Inferior parietal cortex (tissue), 1 donor: ENCODE measurements around the gene BTAF1.
"Not testable (repeated sequence)": the region's sequence is repeated elsewhere in the genome, so short reads cannot be mapped to it uniquely, and the experiment has no call there.

ENCODE experiments used
- DNase-seq: peaks from one replicate; pipeline ENCODE4 v3.0.0-alpha.2; 2016; ENCODE audit errors: extremely low spot score

Gene BTAF1

DNA sequence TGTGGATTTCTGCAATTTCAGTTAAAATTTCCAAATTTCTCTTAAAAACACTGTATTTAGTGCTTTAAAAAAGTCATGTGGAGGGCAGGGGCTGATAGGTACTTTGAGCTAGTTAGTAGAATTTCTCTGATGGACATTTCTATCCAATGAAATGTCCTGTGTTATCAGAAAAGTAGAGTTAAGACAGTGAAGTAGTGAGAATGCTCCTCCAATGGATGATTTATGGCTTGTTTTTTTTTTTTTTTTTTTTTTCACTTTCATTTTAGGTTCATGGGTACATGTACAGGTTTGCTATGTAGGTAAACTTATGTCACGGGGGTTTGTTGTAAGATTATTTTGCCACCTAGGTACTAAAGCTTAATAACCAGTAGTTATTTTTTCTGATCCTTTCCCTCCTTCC, 55.0 kb downstream of the BTAF1 start:
- DNase-seq = no peak

- DNase-seq = no peak
Measured at GRCh38 chr10:91980319-91980718, 56.7 kb downstream of the BTAF1 start.

GRCh38 chr10:91983416-91983815, 59.8 kb downstream of the BTAF1 start:
- no peak for DNase-seq

DNA sequence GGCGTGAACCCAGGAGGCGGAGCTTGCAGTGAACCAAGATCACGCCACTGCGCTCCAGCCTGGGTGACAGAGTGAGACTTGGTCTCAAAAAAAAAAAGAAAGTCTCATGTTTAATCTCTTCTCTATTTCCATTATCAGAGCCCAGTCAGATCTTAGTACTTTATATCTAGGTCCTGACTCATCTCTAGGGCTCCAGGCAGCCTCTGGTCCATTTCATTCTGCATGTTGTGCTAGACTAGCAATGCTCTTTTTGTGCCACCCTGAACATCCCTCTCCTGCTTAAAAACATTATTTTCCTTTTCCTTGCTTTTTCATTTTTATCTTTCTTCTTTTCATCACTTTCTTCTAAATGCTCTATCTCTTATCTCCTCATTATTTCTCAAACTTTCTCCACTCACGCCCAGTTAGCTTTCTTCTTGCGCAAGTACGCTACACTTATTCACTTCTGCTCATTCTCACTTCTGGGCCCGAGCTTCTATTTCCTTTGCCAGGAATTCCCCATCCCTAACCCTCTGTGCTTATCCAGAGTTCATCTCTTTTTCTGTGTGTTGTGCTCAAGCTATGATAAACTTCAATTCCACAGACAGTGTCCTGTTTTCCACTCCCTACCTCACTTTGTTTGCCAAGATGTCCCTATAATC, 63.9 kb downstream of the BTAF1 start:
- DNase-seq = no peak

DNA sequence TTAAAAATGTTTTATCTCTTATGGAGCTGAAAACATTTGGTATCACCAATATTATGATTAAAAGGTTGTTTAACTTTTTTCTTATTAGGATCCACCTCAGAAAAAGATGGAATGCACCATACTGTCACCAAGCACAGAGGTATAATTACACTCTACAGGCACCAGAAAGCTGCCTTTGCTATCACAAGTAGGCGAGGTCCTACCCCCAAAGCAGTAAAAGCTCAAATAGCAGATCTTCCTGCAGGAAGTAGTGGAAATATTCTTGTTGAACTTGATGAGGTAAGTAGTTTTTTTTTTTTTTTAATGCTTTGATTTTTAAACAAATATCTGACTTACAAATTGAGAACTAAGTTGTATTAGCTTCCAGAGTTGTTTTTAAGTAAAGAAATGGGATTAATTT, 68.5 kb downstream of the BTAF1 start:
- no peak for DNase-seq

GRCh38 chr10:91996266-91996665, 72.7 kb downstream of the BTAF1 start:
- no peak for DNase-seq

DNA sequence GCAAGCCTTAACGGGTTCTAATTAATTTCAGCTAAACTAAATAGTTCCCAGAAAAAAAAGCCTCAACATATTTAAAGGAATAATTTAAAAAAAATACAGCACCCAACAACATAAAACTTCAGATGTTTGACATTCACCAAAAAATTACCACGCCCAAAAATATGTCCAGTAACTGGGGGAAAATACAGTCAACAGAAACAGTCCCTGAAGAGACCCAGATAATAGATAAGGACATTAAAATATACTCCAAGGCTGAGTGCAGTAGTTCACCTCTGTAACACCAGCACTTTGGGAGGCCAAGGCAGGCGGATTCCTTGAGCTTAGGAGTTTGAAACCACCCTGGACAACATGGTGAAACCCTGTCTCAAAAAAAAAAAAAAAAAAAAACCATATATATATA, 78.0 kb downstream of the BTAF1 start:
- no peak for DNase-seq

- no peak for DNase-seq
Measured at GRCh38 chr10:92001995-92002394, 78.4 kb downstream of the BTAF1 start.

DNA sequence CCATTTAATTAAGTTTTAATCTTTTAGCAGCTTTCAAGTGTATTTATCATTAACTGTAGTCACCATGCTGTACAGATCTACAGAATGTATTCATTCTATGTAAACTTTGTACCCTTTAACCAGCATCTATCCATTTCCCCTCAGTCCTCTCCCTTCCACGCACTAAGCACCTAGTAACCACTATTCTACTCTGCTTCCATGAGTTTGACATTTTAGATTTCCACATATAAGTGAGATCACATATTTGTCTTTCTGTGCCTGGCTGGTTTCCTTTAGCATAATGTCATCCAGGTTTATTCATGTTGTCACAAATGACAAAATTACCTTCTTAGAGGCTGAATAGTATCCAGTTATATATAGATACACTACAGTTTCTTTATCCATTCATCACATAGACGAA, 79.7 kb downstream of the BTAF1 start:
- no peak for DNase-seq

GRCh38 chr10:92005978-92006377, 82.4 kb downstream of the BTAF1 start:
- DNase-seq = no peak

GRCh38 chr10:92009445-92009844, 85.9 kb downstream of the BTAF1 start:
- DNase-seq = no peak

DNA sequence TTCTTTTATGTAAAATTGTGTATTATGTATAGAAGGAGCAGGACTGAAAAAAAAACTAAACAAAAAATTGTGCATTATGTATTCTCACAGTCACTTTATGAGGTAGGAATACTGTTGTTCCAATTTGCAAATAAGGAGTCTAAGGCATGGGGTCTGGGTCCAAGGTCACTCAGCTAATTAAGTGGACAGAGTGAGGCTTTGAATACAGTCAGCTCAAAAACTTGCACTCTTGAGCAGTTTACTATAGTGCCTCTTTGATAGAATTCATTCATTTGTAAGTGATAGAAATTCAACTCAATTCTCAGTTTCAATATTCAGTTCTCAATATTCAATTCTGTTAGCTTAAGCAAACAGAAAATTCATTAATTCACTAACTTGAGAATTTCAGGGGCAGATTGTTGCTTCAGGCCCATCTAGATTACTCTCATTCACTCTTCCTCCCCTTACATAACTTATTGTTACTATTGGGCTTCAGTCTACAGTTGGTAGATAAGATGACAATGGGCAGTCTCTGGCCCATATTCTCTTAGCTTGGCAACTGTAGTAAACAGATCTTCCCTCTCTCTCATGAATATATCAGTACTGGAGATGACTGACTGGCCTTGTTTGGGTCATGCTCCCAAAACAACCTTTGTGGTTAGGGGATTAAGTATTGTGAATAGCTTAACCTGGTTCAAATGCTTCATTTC, 86.6 kb downstream of the BTAF1 start:
- DNase-seq = no peak

- DNase-seq = no peak
Measured at GRCh38 chr10:92011560-92012214, 88.1 kb downstream of the BTAF1 start.

DNA sequence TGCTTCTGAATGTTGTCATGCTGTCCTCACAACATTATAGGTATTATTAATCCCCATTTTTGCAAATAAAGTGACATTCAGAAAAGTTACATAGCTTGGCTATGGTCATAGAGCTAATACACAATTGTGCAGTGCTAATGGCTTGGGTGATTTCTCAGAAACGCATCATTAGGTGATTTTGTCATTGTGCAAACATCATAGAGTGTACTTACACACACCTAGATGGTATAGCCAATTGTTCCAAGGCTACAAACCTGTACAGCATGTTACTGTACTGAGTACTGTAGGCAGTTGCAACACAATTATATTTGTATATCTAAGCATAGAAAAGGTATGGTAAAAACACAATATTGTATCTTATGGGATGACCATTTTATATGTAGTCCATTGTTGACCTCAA, 91.0 kb downstream of the BTAF1 start:
- DNase-seq = no peak

- DNase-seq = no peak
Measured at GRCh38 chr10:92024700-92025099, 101.1 kb downstream of the BTAF1 start.

DNA sequence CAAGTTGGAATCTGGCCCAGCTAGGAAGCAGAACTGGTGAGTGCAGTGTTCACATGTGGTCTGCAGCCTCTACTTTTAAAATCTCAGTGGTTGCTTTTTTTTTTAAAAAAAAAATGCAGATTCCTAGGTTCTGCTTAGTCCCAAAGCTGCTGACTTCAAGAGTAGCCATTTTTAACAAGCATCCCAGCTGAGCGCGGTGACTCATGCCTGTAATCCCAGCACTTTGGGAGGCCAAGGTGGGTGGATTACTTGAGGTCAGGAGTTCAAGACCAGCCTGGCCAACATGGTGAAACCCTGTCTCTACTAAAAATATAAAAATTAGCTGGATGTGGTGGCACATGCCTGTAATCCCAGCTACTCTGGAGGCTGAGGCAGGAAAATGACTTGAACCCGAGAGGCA, 101.8 kb downstream of the BTAF1 start:
- DNase-seq = not testable (repeated sequence)

GRCh38 chr10:92027141-92027540, 103.6 kb downstream of the BTAF1 start:
- no peak for DNase-seq

- no peak for DNase-seq
Measured at GRCh38 chr10:92031580-92031979, 108.0 kb downstream of the BTAF1 start.

- DNase-seq = not testable (repeated sequence)
Measured at GRCh38 chr10:92033070-92033469, 109.5 kb downstream of the BTAF1 start.

- DNase-seq = no peak
Measured at GRCh38 chr10:92038949-92039348, 115.4 kb downstream of the BTAF1 start.

DNA sequence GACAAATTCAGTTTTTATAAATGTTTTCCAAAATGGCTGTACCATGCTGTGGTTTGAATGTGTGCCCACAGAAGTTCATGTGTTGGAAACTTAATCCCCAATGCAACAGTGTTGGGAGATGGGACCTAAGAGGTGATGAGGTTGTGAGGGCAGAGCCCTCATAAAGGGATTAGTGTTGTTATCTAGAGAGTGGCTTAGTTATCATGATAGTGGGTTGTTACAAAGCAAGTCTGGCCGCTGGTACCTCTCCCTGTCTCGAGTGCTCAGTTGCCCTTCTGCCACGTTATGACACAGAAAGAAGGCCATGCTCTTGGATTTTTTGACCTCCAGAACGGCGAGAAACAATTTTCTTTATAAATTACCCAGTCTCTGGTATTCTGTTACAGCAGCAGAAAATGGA, 119.0 kb downstream of the BTAF1 start:
- DNase-seq = no peak

GRCh38 chr10:92045641-92046106, 122.1 kb downstream of the BTAF1 start:
- no peak for DNase-seq

GRCh38 chr10:92047215-92047614, 123.6 kb downstream of the BTAF1 start:
- no peak for DNase-seq
